WTC11 (cell line): ENCODE measurements around the gene RBFOX1.

Experiments used
- CBFB ChIP-seq: sonication (generic); formaldehyde crosslinking; IDR thresholded peaks from 2 replicates; pipeline ENCODE4 v1.8.1; 2022; ENCODE audit warnings: mild to moderate bottlenecking, low read depth, missing genetic modification reagents
- FOXJ3 ChIP-seq: sonication (generic); formaldehyde crosslinking; IDR thresholded peaks from 2 replicates; pipeline ENCODE4 v1.9.0; 2021; ENCODE audit warnings: missing genetic modification reagents, mild to moderate bottlenecking, borderline replicate concordance
- FOXK1 ChIP-seq: sonication (generic); formaldehyde crosslinking; IDR thresholded peaks from 2 replicates; pipeline ENCODE4 v1.8.0; 2022; ENCODE audit warnings: mild to moderate bottlenecking, moderate library complexity, missing genetic modification reagents
- GRHL2 ChIP-seq: fragments of 250-450 bp; sonication (Bioruptor Pico); IDR thresholded peaks from 2 replicates; pipeline ENCODE4 v1.8.0; 2022; ENCODE audit warnings: mild to moderate bottlenecking, moderate library complexity; ENCODE audit not compliant: insufficient replicate concordance, severe bottlenecking
- NFE2L1 ChIP-seq: sonication (generic); formaldehyde crosslinking; IDR thresholded peaks from 2 replicates; pipeline ENCODE4 v1.8.1; 2023; ENCODE audit warnings: missing genetic modification reagents
- TEAD4 ChIP-seq: sonication (generic); formaldehyde crosslinking; IDR thresholded peaks from 2 replicates; pipeline ENCODE4 v1.8.0; 2022; ENCODE audit warnings: mild to moderate bottlenecking, missing genetic modification reagents
- ZNF121 ChIP-seq: sonication (generic); formaldehyde crosslinking; IDR thresholded peaks from 2 replicates; pipeline ENCODE4 v1.8.0; 2023; ENCODE audit warnings: missing genetic modification reagents
- ZNF263 ChIP-seq: sonication (generic); formaldehyde crosslinking; IDR thresholded peaks from 2 replicates; pipeline ENCODE4 v1.8.1; 2022; ENCODE audit warnings: low read depth, mild to moderate bottlenecking, moderate library complexity, missing genetic modification reagents
- TF ChIP-seq, protein P1 (sequence below): fragments of 200-600 bp; IDR thresholded peaks from 2 replicates; pipeline ENCODE4 v1.8.0; 2022; ENCODE audit warnings: antibody characterized with exemption
- TF ChIP-seq, protein P2 (sequence below): sonication (generic); formaldehyde crosslinking; IDR thresholded peaks from 2 replicates; pipeline ENCODE4 v1.8.1; 2023; ENCODE audit warnings: mild to moderate bottlenecking, moderate library complexity, missing genetic modification reagents
- TF ChIP-seq, protein P3 (sequence below): sonication (generic); formaldehyde crosslinking; IDR thresholded peaks from 2 replicates; pipeline ENCODE4 v1.8.0; 2022; ENCODE audit warnings: mild to moderate bottlenecking, missing genetic modification reagents

DNA sequence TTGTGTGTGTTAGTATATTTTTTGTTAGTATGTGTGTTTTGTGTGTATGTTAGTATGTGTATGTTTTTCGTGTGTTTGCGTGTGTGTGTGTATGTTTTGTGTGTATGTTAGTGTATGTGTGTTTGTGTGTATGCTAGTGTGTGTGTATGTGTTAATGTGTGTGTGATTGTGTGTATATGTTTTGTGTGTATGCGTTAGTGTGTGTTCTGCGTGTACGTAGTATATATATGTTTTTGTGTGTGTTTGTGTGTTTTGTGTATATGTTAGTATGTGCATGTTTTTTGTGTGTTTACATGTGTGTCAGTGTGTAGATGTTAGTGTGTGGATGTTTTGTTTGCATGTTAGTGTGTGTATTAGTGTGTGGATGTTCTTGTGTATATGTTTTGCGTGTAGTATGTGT lies 29.6 kb downstream of the RBFOX1 start:
- TF ChIP-seq, protein P1, sequence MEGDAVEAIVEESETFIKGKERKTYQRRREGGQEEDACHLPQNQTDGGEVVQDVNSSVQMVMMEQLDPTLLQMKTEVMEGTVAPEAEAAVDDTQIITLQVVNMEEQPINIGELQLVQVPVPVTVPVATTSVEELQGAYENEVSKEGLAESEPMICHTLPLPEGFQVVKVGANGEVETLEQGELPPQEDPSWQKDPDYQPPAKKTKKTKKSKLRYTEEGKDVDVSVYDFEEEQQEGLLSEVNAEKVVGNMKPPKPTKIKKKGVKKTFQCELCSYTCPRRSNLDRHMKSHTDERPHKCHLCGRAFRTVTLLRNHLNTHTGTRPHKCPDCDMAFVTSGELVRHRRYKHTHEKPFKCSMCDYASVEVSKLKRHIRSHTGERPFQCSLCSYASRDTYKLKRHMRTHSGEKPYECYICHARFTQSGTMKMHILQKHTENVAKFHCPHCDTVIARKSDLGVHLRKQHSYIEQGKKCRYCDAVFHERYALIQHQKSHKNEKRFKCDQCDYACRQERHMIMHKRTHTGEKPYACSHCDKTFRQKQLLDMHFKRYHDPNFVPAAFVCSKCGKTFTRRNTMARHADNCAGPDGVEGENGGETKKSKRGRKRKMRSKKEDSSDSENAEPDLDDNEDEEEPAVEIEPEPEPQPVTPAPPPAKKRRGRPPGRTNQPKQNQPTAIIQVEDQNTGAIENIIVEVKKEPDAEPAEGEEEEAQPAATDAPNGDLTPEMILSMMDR = no peak
- no peak for TF ChIP-seq FOXK1
- TF ChIP-seq, protein P2, sequence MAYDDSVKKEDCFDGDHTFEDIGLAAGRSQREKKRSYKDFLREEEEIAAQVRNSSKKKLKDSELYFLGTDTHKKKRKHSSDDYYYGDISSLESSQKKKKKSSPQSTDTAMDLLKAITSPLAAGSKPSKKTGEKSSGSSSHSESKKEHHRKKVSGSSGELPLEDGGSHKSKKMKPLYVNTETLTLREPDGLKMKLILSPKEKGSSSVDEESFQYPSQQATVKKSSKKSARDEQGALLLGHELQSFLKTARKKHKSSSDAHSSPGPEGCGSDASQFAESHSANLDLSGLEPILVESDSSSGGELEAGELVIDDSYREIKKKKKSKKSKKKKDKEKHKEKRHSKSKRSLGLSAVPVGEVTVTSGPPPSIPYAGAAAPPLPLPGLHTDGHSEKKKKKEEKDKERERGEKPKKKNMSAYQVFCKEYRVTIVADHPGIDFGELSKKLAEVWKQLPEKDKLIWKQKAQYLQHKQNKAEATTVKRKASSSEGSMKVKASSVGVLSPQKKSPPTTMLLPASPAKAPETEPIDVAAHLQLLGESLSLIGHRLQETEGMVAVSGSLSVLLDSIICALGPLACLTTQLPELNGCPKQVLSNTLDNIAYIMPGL (CRISPR knock-in tag) = no peak
- no peak for TF ChIP-seq GRHL2 (CRISPR knock-in tag)
- TF ChIP-seq ZNF263 (CRISPR knock-in tag) = no peak
- TF ChIP-seq TEAD4 = no peak
- TF ChIP-seq, protein P3, sequence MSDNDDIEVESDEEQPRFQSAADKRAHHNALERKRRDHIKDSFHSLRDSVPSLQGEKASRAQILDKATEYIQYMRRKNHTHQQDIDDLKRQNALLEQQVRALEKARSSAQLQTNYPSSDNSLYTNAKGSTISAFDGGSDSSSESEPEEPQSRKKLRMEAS (CRISPR knock-in tag) = no peak
- no peak for TF ChIP-seq CBFB (CRISPR knock-in tag)
- no peak for TF ChIP-seq NFE2L1
- TF ChIP-seq ZNF121 = no peak
- TF ChIP-seq FOXJ3 (CRISPR knock-in tag) = no peak
